Endothelial cell of umbilical vein (primary cell): ENCODE measurements around the gene HDAC4. TPM values are rescaled to one million over a fixed set of nuclear protein-coding genes. Genes with fewer than 3 reads are reported as not detected.

ENCODE experiments used
- BruUV-seq: library from RNA; stranded (reverse); fragments of 400-500 nt; replicated peaks from 2 replicates; lab custom pipeline; 2021; lab: Mats Ljungman, UMichigan
- CTCF ChIA-PET: fragments of 300-600, 350-600 bp; sonication (Branson Sonifier 250); formaldehyde crosslinking; loops from one replicate; lab custom pipeline; 2021; ENCODE audit warnings: antibody characterized with exemption, inconsistent platforms; lab: Charles Lee
- POLR2A ChIA-PET: fragments of 300-600, 350-600 bp; sonication (Branson Sonifier 250); formaldehyde crosslinking; loops from one replicate; lab custom pipeline; 2021; ENCODE audit warnings: antibody characterized with exemption, inconsistent platforms; lab: Charles Lee
- DNase-seq: peaks from one replicate; pipeline ENCODE4 v3.0.0-alpha.2; 2011; ENCODE audit warnings: low read depth, low spot score
- FAIRE-seq: peaks from 2 replicates; lab custom pipeline; 2011; peaks lifted over from hg19 to GRCh38; lab: Jason Lieb, UNC
- H2AFZ ChIP-seq: 2 replicates; pipeline ENCODE4 v1.6.0; 2012; ENCODE audit warnings: low read depth, low read length, control low read depth, inconsistent platforms
- H3K27ac ChIP-seq: 2 replicates; pipeline ENCODE4 v1.5.1; 2011; ENCODE audit warnings: low read depth, mild to moderate bottlenecking, control low read depth, low read length, moderate library complexity; ENCODE audit not compliant: insufficient read depth
- H3K27me3 ChIP-seq, 2 experiments: 2 replicates each; pipeline versions ENCODE4 v1.6.0 to v1.6.1; 2011; ENCODE audit warnings: low read length in 2 of 2, mixed read lengths in 1 of 2; ENCODE audit not compliant: control insufficient read depth in 2 of 2, insufficient read depth in 2 of 2
- H3K36me3 ChIP-seq, 2 experiments: 2 replicates in 1 of 2; 3 replicates in 1 of 2; pipeline ENCODE4 v1.5.1; 2011; ENCODE audit warnings: low read length in 2 of 2, mild to moderate bottlenecking in 1 of 2, moderate library complexity in 1 of 2; ENCODE audit not compliant: control insufficient read depth in 2 of 2, insufficient read depth in 2 of 2; ENCODE audit errors: extremely low read depth in 1 of 2
- H3K4me1 ChIP-seq: 3 replicates; pipeline ENCODE4 v1.5.1; 2011; ENCODE audit warnings: mild to moderate bottlenecking, low read length; ENCODE audit not compliant: control insufficient read depth, insufficient read depth; ENCODE audit errors: extremely low read depth
- H3K4me2 ChIP-seq: 2 replicates; pipeline ENCODE4 v1.6.1; 2011; ENCODE audit warnings: low read length, control low read depth, mixed read lengths; ENCODE audit not compliant: insufficient read depth
- H3K4me3 ChIP-seq, 3 experiments: fragments of 200-600 bp in 1 of 3; sonication (generic), shearing (Covaris generic) in 1 of 3; replicated peaks in 1 of 3; 2 replicates each; pipeline ENCODE4 v1.5.1; 2011 to 2016; ENCODE audit warnings: control low read depth in 3 of 3, low read length in 3 of 3, mild to moderate bottlenecking in 2 of 3, inconsistent platforms in 1 of 3, low read depth in 1 of 3, moderate library complexity in 1 of 3; ENCODE audit not compliant: insufficient read depth in 1 of 3
- H3K79me2 ChIP-seq: 2 replicates; pipeline ENCODE4 v1.6.0; 2012; ENCODE audit warnings: low read length, inconsistent platforms; ENCODE audit not compliant: control insufficient read depth, insufficient read depth
- H3K9ac ChIP-seq: replicated peaks from 2 replicates; pipeline ENCODE3; 2011; ENCODE audit warnings: low read length, control low read depth; ENCODE audit not compliant: insufficient read depth; ENCODE audit errors: extremely low read depth
- H3K9me1 ChIP-seq: replicated peaks from 3 replicates; pipeline ENCODE4 v1.6.0; 2011; ENCODE audit warnings: mild to moderate bottlenecking, low read length; ENCODE audit not compliant: control insufficient read depth, insufficient read depth; ENCODE audit errors: extremely low read depth
- H3K9me3 ChIP-seq: replicated peaks from 2 replicates; pipeline ENCODE4 v1.5.1; 2012; ENCODE audit warnings: low read length, inconsistent platforms; ENCODE audit not compliant: control insufficient read depth, insufficient read depth
- H4K20me1 ChIP-seq: replicated peaks from 2 replicates; pipeline ENCODE3; 2011; ENCODE audit warnings: mild to moderate bottlenecking, low read length; ENCODE audit not compliant: control insufficient read depth, insufficient read depth; ENCODE audit errors: extremely low read depth
- CTCF ChIP-seq, 2 donors: IDR thresholded peaks; 1 replicate in 1 of 2; 2 replicates in 1 of 2; pipeline ENCODE4 v1.5.1; 2011; ENCODE audit warnings: low read length in 2 of 2, mild to moderate bottlenecking in 2 of 2, moderate library complexity in 2 of 2, control low read depth in 1 of 2, inconsistent platforms in 1 of 2, low read depth in 1 of 2; ENCODE audit not compliant: insufficient read depth in 1 of 2; ENCODE audit errors: extremely low read depth in 1 of 2
- EZH2 ChIP-seq: IDR thresholded peaks from 2 replicates; pipeline ENCODE4 v1.6.1; 2012; ENCODE audit warnings: borderline replicate concordance, low read depth, mild to moderate bottlenecking, moderate library complexity, low read length, inconsistent platforms; ENCODE audit not compliant: severe bottlenecking
- FOS ChIP-seq: IDR thresholded peaks from 2 replicates; pipeline ENCODE4 v1.6.1; 2011; ENCODE audit warnings: mild to moderate bottlenecking, low read length, moderate library complexity, borderline replicate concordance; ENCODE audit not compliant: insufficient read depth
- GATA2 ChIP-seq: IDR thresholded peaks from 2 replicates; pipeline ENCODE4 v1.7.0; 2011; ENCODE audit warnings: low read depth, mild to moderate bottlenecking, moderate library complexity, mixed read lengths, low read length; ENCODE audit not compliant: insufficient read length, insufficient read depth
- POLR2A ChIP-seq: IDR thresholded peaks from 2 replicates; pipeline ENCODE4 v1.6.1; 2012; ENCODE audit warnings: low read depth, mild to moderate bottlenecking, control low read depth, low read length
- POLR2AphosphoS5 ChIP-seq: IDR thresholded peaks from 2 replicates; pipeline ENCODE4 v1.6.1; 2012; ENCODE audit warnings: low read depth, mild to moderate bottlenecking, control low read depth, low read length, moderate library complexity; ENCODE audit not compliant: insufficient read depth
- dilution Hi-C: fragments of 300-500 bp; cut with MboI; formaldehyde crosslinking; loops from one replicate; pipeline ENCODE4 v1.15.0; 2019; ENCODE audit warnings: low sequenced_read_pairs; ENCODE audit not compliant: extremely low pct_ligation_motif_present
- intact Hi-C: fragments of 100-400 bp; cut with micrococcal nuclease; formaldehyde crosslinking; loops from one replicate; pipeline ENCODE4 v1.10.0; 2022
- polyA plus RNA-seq, 4 experiments: library from polyadenylated mRNA; depleted of rRNA in 3 of 4; stranded (reverse) in 3 of 4; unstranded in 1 of 4; fragments of >200 nt; gene quantifications; 2 replicates each; pipeline versions ENCODE4 v1.2.1 to v1.2.3, GENCODE V29; 2011 to 2012; ENCODE audit warnings: missing spikeins in 1 of 4
- total RNA-seq: library from RNA; stranded (reverse); gene quantifications from 2 replicates; pipeline ENCODE4 v1.2.3, GENCODE V29; 2021

HDAC4 gene
- total and polyA plus RNA-seq, 2 donors (not counting 3 experiments of a cell fraction or from before 2014, with no cell fraction given): 13.4 to 33.0 TPM

- BruUV-seq: no TSS peak
- intact Hi-C loops: no loop called here
- no peaks in the 10 kb centered on the region for H3K36me3 ChIP-seq
- no peaks in the 10 kb centered on the region for H4K20me1 ChIP-seq
- H3K9me1 ChIP-seq: no peaks in the 10 kb centered on the region
- H3K4me3 ChIP-seq: no peak overlapping the region
- H3K27me3 ChIP-seq: no peaks in the 10 kb centered on the region
- ChIA-PET POLR2A (no interaction called here), CTCF (no interaction called here)
- no peak overlapping the region for H3K27ac ChIP-seq
- no peak overlapping the region for H3K9ac ChIP-seq
- H3K79me2 ChIP-seq: no peaks in the 10 kb centered on the region
- H2AFZ ChIP-seq: no peak overlapping the region
- no peak overlapping the region for H3K4me2 ChIP-seq
- H3K4me1 ChIP-seq: no peaks in the 10 kb centered on the region
- FAIRE-seq: no peak
- dilution Hi-C loops: no loop called here
- TF ChIP-seq EZH2 (no peak), POLR2AphosphoS5 (no peak), FOS (no peak)
- no peaks in the 10 kb centered on the region for H3K9me3 ChIP-seq
- no peak for DNase-seq
Observed at GRCh38 chr2:239012228-239012627, 388.6 kb downstream of the HDAC4 start.

- Histone ChIP-seq H3K9me1 (no peaks in the 10 kb centered on the region), H3K27ac (no peak overlapping the region), H3K9ac (no peak overlapping the region), H3K4me1 (no peaks in the 10 kb centered on the region), H3K4me2 (no peak overlapping the region), H3K36me3 (no peaks in the 10 kb centered on the region), H3K79me2 (no peaks in the 10 kb centered on the region), H3K9me3 (no peaks in the 10 kb centered on the region), H3K27me3 (no peaks in the 10 kb centered on the region), H4K20me1 (no peaks in the 10 kb centered on the region), H2AFZ (no peak overlapping the region), H3K4me3 (no peak overlapping the region)
- DNase-seq: no peak
- dilution Hi-C loops: no loop called here
- POLR2A ChIA-PET: no interaction called here
- no peak for FAIRE-seq
- intact Hi-C loops: no loop called here
- CTCF ChIA-PET: no interaction called here
- TF ChIP-seq FOS (no peak), POLR2A (no peak), CTCF (IDR thresholded peaks at IDR 0.05; ENCODE audit: extremely low read depth in 1 of 2, insufficient read depth in 1 of 2, low read depth in 1 of 2, low read length in 2 of 2) (no peak), GATA2 (no peak)
- no TSS peak for BruUV-seq
Observed at GRCh38 chr2:239009589-239009961, 391.2 kb downstream of the HDAC4 start.
